CD1c-positive myeloid dendritic cell (primary cell): ENCODE results near the gene PLXDC2.
A peak's percentile ranks its signal among the peaks of the same experiment; 100 is the strongest.
"Not testable (repeated sequence)": the region's sequence is repeated elsewhere in the genome, so short reads cannot be mapped to it uniquely, and the experiment has no call there.

Experiments used
- DNase-seq: peaks from one replicate; pipeline ENCODE4 v3.0.0-alpha.2; 2016; ENCODE audit errors: extremely low spot score

Gene PLXDC2

GRCh38 chr10:19979628-19980027 lies 163.4 kb downstream of the PLXDC2 start:
- DNase-seq = peak; percentile 19

- peak; percentile 25 for DNase-seq
Observed at GRCh38 chr10:19983880-19984565, 167.8 kb downstream of the PLXDC2 start.

- no peak for DNase-seq
Observed at GRCh38 chr10:19985745-19986144, 169.5 kb downstream of the PLXDC2 start.

GRCh38 chr10:19986591-19986990 lies 170.4 kb downstream of the PLXDC2 start:
- DNase-seq = no peak

- no peak for DNase-seq
Observed at GRCh38 chr10:19987931-19988330, 171.7 kb downstream of the PLXDC2 start.

- peak; percentile 31 for DNase-seq
Observed at GRCh38 chr10:19993714-19994315, 177.6 kb downstream of the PLXDC2 start.

GRCh38 chr10:19998482-19998881 lies 182.2 kb downstream of the PLXDC2 start:
- no peak for DNase-seq

GRCh38 chr10:19999431-19999830 lies 183.2 kb downstream of the PLXDC2 start:
- DNase-seq = no peak

- not testable (repeated sequence) for DNase-seq
Observed at GRCh38 chr10:20002026-20002425, 185.8 kb downstream of the PLXDC2 start.

- no peak for DNase-seq
Observed at GRCh38 chr10:20002657-20003056, 186.4 kb downstream of the PLXDC2 start.

GRCh38 chr10:20004087-20004523 lies 187.9 kb downstream of the PLXDC2 start:
- peak; percentile 92 for DNase-seq

GRCh38 chr10:20005638-20006037 lies 189.4 kb downstream of the PLXDC2 start:
- DNase-seq = no peak

- no peak for DNase-seq
Observed at GRCh38 chr10:20006169-20006870, 190.1 kb downstream of the PLXDC2 start.

- DNase-seq = no peak
Observed at GRCh38 chr10:20007426-20007825, 191.2 kb downstream of the PLXDC2 start.

- DNase-seq = no peak
Observed at GRCh38 chr10:20013991-20014750, 197.9 kb downstream of the PLXDC2 start.

- no peak for DNase-seq
Observed at GRCh38 chr10:20017961-20018360, 201.7 kb downstream of the PLXDC2 start.

- DNase-seq = no peak
Observed at GRCh38 chr10:20020677-20021076, 204.4 kb downstream of the PLXDC2 start.

- no peak for DNase-seq
Observed at GRCh38 chr10:20029523-20029922, 213.3 kb downstream of the PLXDC2 start.

GRCh38 chr10:20033476-20033875 lies 217.2 kb downstream of the PLXDC2 start:
- peak; percentile 20 for DNase-seq

- no peak for DNase-seq
Observed at GRCh38 chr10:20034732-20035131, 218.5 kb downstream of the PLXDC2 start.

- peak; percentile 58 for DNase-seq
Observed at GRCh38 chr10:20040012-20040411, 223.8 kb downstream of the PLXDC2 start.

GRCh38 chr10:20041931-20042330 lies 225.7 kb downstream of the PLXDC2 start:
- DNase-seq = no peak
